ENCODE measurements around the gene KRT74. TPM values are rescaled to one million over a fixed set of nuclear protein-coding genes. Genes with fewer than 3 reads are reported as not detected.

The KRT74 gene
- total RNA-seq, 6 experiments from 2014 or later, result not detected

DNA sequence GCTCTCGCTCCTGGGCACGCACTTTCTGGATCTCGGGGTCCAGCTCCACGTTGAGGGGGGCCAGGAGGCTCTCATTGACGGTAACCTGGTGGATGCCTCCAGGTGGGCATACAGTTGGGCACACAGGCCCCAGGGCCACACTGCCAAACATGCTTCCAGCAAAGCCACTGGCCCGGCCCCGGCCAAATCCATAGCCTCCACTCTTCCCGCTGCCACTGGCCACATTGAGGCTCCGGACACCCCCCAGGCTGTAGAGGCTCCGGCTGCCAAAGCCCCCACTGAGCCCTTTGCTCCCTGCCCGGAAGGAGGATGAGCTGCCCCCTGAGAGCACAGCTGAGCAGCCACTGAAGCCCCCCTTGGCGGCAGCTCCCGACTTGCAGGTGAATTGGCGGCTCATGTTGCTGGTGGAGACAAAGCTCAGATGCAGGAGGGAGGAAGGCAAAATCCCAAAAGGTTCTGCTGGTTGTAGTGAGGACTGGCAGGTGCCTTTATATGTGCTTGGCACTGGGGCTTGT is 20.9 kb downstream of the KRT74 start, which contains the start of gene KRT71:
TSS of gene KRT71 (minus strand) at position 465 of the 515 bp plus-strand sequence. CDS start at position 397, 68 bp downstream.
- ATAC-seq (no peak), DNase-seq (no peak)
- WGBS (ENCODE audit: insufficient coverage, low coverage, low lambda C conversion rate, missing lambda C conversion rate), result 88% methylated on average over 4 of the region's 14 CpGs
- H3K27ac ChIP-seq, result no peak within 1 kb of the TSS
- H3K9me3 ChIP-seq, result no peaks in the 10 kb centered on the region
- no peaks in the 10 kb centered on the region for H3K27me3 ChIP-seq
- no peaks in the 10 kb centered on the region for H3K36me3 ChIP-seq
- intact Hi-C loops (cut with DNase I), result no loop called here
- no peak within 1 kb of the TSS for H3K4me3 ChIP-seq
- TF ChIP-seq, protein P1, sequence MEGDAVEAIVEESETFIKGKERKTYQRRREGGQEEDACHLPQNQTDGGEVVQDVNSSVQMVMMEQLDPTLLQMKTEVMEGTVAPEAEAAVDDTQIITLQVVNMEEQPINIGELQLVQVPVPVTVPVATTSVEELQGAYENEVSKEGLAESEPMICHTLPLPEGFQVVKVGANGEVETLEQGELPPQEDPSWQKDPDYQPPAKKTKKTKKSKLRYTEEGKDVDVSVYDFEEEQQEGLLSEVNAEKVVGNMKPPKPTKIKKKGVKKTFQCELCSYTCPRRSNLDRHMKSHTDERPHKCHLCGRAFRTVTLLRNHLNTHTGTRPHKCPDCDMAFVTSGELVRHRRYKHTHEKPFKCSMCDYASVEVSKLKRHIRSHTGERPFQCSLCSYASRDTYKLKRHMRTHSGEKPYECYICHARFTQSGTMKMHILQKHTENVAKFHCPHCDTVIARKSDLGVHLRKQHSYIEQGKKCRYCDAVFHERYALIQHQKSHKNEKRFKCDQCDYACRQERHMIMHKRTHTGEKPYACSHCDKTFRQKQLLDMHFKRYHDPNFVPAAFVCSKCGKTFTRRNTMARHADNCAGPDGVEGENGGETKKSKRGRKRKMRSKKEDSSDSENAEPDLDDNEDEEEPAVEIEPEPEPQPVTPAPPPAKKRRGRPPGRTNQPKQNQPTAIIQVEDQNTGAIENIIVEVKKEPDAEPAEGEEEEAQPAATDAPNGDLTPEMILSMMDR (IDR thresholded peaks at IDR 0.05), result no peak
- no peak for TF ChIP-seq POLR2A (IDR thresholded peaks at IDR 0.05)
- no peaks in the 10 kb centered on the region for H3K4me1 ChIP-seq

DNA sequence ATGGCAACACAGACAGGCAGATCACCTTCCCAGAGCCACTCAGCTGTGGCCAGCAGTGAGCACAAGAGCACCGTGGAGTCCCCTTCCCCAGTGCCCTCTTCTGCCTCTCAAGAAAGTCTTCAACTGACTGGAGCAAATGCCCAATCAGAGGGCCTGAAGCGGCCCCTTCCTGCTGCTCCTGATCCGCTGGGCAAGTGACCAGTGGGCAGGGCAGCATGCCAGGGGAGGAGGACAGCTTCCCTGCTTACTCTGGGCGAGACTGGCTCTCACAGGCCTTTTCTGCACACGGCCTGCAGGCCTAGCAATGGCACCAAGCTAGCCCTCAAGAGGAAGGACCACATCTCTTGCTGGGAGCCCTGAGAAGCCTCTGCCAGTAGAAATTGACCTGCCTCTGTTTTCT is 21.6 kb downstream of the KRT74 start:
- DNase-seq (no peak), ATAC-seq (no peak)
- TF ChIP-seq POLR2A (IDR thresholded peaks at IDR 0.05), result no peak
- TF ChIP-seq, protein P1 (IDR thresholded peaks at IDR 0.05), result no peak
- no peaks in the 10 kb centered on the region for H3K9me3 ChIP-seq
- no peaks in the 10 kb centered on the region for H3K27me3 ChIP-seq
- H3K27ac ChIP-seq, result no peak overlapping the region
- no peaks in the 10 kb centered on the region for H3K36me3 ChIP-seq
- intact Hi-C loops (cut with DNase I), result no loop called here
- WGBS (ENCODE audit: insufficient coverage, low coverage, low lambda C conversion rate, missing lambda C conversion rate), result no CpG with 5 or more reads among the region's 5 CpGs
- H3K4me3 ChIP-seq, result no peak overlapping the region
- no peaks in the 10 kb centered on the region for H3K4me1 ChIP-seq

GRCh38 chr12:52551216-52551865 is 22.3 kb downstream of the KRT74 start:
- no peaks in the 10 kb centered on the region for H3K9me3 ChIP-seq
- H3K4me3 ChIP-seq, result no peak overlapping the region
- ATAC-seq (peak in 3 of 4 donors; percentile 36 to 61 (median 36)), DNase-seq (no peak)
- intact Hi-C loops (cut with DNase I), result no loop called here
- 39% methylated on average over 3 of the region's 6 CpGs for WGBS (ENCODE audit: insufficient coverage, low coverage, low lambda C conversion rate, missing lambda C conversion rate)
- no peak for TF ChIP-seq POLR2A (IDR thresholded peaks at IDR 0.05)
- TF ChIP-seq, protein P1 (IDR thresholded peaks at IDR 0.05), result no peak
- H3K27ac ChIP-seq, result no peak overlapping the region
- no peaks in the 10 kb centered on the region for H3K36me3 ChIP-seq
- no peaks in the 10 kb centered on the region for H3K27me3 ChIP-seq
- no peaks in the 10 kb centered on the region for H3K4me1 ChIP-seq

- Histone ChIP-seq H3K9me3 (no peaks in the 10 kb centered on the region), H3K36me3 (no peaks in the 10 kb centered on the region)
- no peak for DNase-seq
These were observed 27.5 kb downstream of the KRT74 start for GRCh38 chr12:52546126-52546525.

More at GRCh38 chr12:52546126-52546525, 27.5 kb downstream of the KRT74 start:
- H3K4me3 ChIP-seq, result no peak overlapping the region
- no peak overlapping the region for H3K27ac ChIP-seq
- H3K27me3 ChIP-seq, result no peaks in the 10 kb centered on the region
- H3K4me1 ChIP-seq, result no peaks in the 10 kb centered on the region
- intact Hi-C loops (cut with DNase I), result no loop called here
- TF ChIP-seq POLR2A (IDR thresholded peaks at IDR 0.05), result no peak
- TF ChIP-seq, protein P1 (IDR thresholded peaks at IDR 0.05), result no peak
- 60% methylated on average over 5 of the region's 15 CpGs for WGBS (ENCODE audit: insufficient coverage, low coverage, low lambda C conversion rate, missing lambda C conversion rate)
- ATAC-seq, result no peak
